GM12878 (cell line): ENCODE results near the gene C20orf144. TPM values are rescaled to one million over a fixed set of nuclear protein-coding genes. Genes with fewer than 3 reads are reported as not detected.

Experiments
- ATAC-seq: fragments of 200-7000 bp; cut with Tn5 transposase; 3 replicates; pipeline ENCODE4 v1.9.1; 2020; ENCODE audit warnings: mild to moderate bottlenecking, moderate library complexity
- BruUV-seq: library from RNA; stranded (reverse); fragments of 400-500 nt; replicated peaks from 2 replicates; lab custom pipeline; 2021; lab: Mats Ljungman, UMichigan
- CTCF ChIA-PET: fragments of 300-600 bp; sonication (Branson Sonifier 250); formaldehyde crosslinking; extraction: SDS; loops from one replicate; lab custom pipeline; 2021; ENCODE audit warnings: inconsistent platforms; lab: Yijun Ruan, JAX
- POLR2A ChIA-PET: fragments of 350-600 bp; formaldehyde crosslinking; extraction: SDS; loops from one replicate; lab custom pipeline; 2021; ENCODE audit warnings: inconsistent platforms; lab: Charles Lee
- RAD21 ChIA-PET: fragments of 300-600 bp; sonication (Branson Sonifier 250); formaldehyde crosslinking; loops from one replicate; lab custom pipeline; 2023; ENCODE audit warnings: antibody characterized with exemption; ENCODE audit not compliant: unreplicated experiment; lab: Charles Lee
- SMC1A ChIA-PET: fragments of 300-600 bp; sonication (Branson Sonifier 250); formaldehyde crosslinking; loops from one replicate; lab custom pipeline; 2023; ENCODE audit not compliant: unreplicated experiment, uncharacterized antibody; lab: Charles Lee
- DNase-seq: peaks from one replicate; pipeline ENCODE4 v3.0.0-alpha.2; 2011; ENCODE audit warnings: low read depth, low spot score
- FAIRE-seq: peaks from 3 replicates; lab custom pipeline; 2011; peaks lifted over from hg19 to GRCh38; lab: Jason Lieb, UNC
- H2AFZ ChIP-seq: 2 replicates; pipeline ENCODE4 v1.6.0; 2011; ENCODE audit warnings: low read depth, low read length, control low read depth; ENCODE audit not compliant: control insufficient read depth
- H3K27ac ChIP-seq: 2 replicates; pipeline ENCODE4 v1.5.1; 2011; ENCODE audit warnings: control low read depth; ENCODE audit not compliant: control insufficient read depth, insufficient read depth
- H3K27me3 ChIP-seq, 2 experiments: replicated peaks in 1 of 2; 2 replicates each; pipeline versions ENCODE4 v1.6.0 to v1.6.1; 2011; ENCODE audit warnings: low read length in 1 of 2; ENCODE audit not compliant: control insufficient read depth in 2 of 2, insufficient read depth in 2 of 2
- H3K36me3 ChIP-seq, 2 experiments: 2 replicates each; pipeline ENCODE4 v1.5.1; 2011; ENCODE audit warnings: low read length in 1 of 2; ENCODE audit not compliant: control insufficient read depth in 2 of 2, insufficient read depth in 2 of 2
- H3K4me1 ChIP-seq: 2 replicates; pipeline ENCODE4 v1.6.1; 2011; ENCODE audit warnings: mild to moderate bottlenecking, low read length, moderate library complexity, mixed read lengths; ENCODE audit not compliant: control insufficient read depth, insufficient read depth
- H3K4me2 ChIP-seq: 2 replicates; pipeline ENCODE4 v1.6.0; 2011; ENCODE audit warnings: control low read depth; ENCODE audit not compliant: control insufficient read depth, insufficient read depth
- H3K4me3 ChIP-seq: fragments of 200-600 bp; sonication (generic); 2 replicates; pipeline ENCODE4 v1.5.1; 2016
- H3K79me2 ChIP-seq: 2 replicates; pipeline ENCODE4 v1.6.0; 2011; ENCODE audit warnings: low read length; ENCODE audit not compliant: control insufficient read depth, insufficient read depth
- H3K9ac ChIP-seq: 2 replicates; pipeline ENCODE4 v1.8.0; 2011; ENCODE audit warnings: low read length, control low read depth, mixed read lengths; ENCODE audit not compliant: control insufficient read depth, insufficient read depth
- H3K9me3 ChIP-seq: replicated peaks from 3 replicates; pipeline ENCODE4 v1.5.1; 2011; ENCODE audit warnings: mild to moderate bottlenecking, low read length; ENCODE audit not compliant: control insufficient read depth, insufficient read depth
- H4K20me1 ChIP-seq: 2 replicates; pipeline ENCODE4 v1.6.0; 2011; ENCODE audit not compliant: control insufficient read depth, insufficient read depth
- CHD2 ChIP-seq: IDR thresholded peaks from 2 replicates; pipeline ENCODE4 v1.6.1; 2011; ENCODE audit warnings: low read depth, low read length, improper control_type of control experiment, borderline replicate concordance
- GATAD2B ChIP-seq: fragments of 450-650 bp; conservative IDR thresholded peaks from 2 replicates; pipeline ENCODE4 v1.6.1; 2017; ENCODE audit warnings: low read depth, mild to moderate bottlenecking, moderate library complexity
- MLLT1 ChIP-seq: fragments of 450-650 bp; IDR thresholded peaks from 2 replicates; pipeline ENCODE4 v1.6.1; 2016; ENCODE audit warnings: mild to moderate bottlenecking
- WGBS: methylation state at CpG from one replicate; pipeline ENCODE4 v1.1.6; 2016; ENCODE audit warnings: low lambda C conversion rate; ENCODE audit not compliant: insufficient replicate concordance, insufficient coverage; ENCODE audit errors: missing lambda C conversion rate; 5-methylcytosine and 5-hydroxymethylcytosine counted together
- in situ Hi-C: fragments of 300-500 bp; cut with MboI; formaldehyde crosslinking; loops from 9 replicates; pipeline ENCODE4 v1.14.3; 2018; ENCODE audit warnings: mixed read lengths
- intact Hi-C: fragments of 100-400 bp; cut with micrococcal nuclease; formaldehyde crosslinking; loops from one replicate; pipeline ENCODE4 v1.14.2; 2022; ENCODE audit not compliant: unreplicated experiment
- polyA plus RNA-seq, 11 experiments: library from polyadenylated mRNA; depleted of rRNA in 4 of 11; unstranded in 6 of 11; stranded (reverse) in 5 of 11; fragments of >200 nt; fragmentation: Nextera tagmentation in 4 of 11; fragmentation: Illumina TruSeq in 1 of 11; extraction: Ambion mirVana in 4 of 11; extraction: Trizol in 1 of 11; gene quantifications; 1 replicate in 1 of 11; 2 replicates in 10 of 11; pipeline versions ENCODE4 v1.2.1 to v1.2.3, GENCODE V29; 2011 to 2016; ENCODE audit warnings: inconsistent platforms in 2 of 11, missing spikeins in 2 of 11, low read depth in 1 of 11
- total RNA-seq, 4 experiments: library from RNA; depleted of rRNA in 3 of 4; stranded (reverse); fragments of >200 nt in 3 of 4; fragmentation: Illumina TruSeq in 1 of 4; extraction: Trizol in 1 of 4; gene quantifications; 2 replicates each; pipeline versions ENCODE4 v1.2.1 to v1.2.3, GENCODE V29; 2013 to 2021
- TF ChIP-seq, protein P1 (sequence below): fragments of 450-650 bp; IDR thresholded peaks from 2 replicates; pipeline ENCODE4 v1.6.1; 2017; ENCODE audit warnings: mild to moderate bottlenecking
- TF ChIP-seq, protein P2 (sequence below): fragments of 450-650 bp; IDR thresholded peaks from 2 replicates; pipeline ENCODE4 v1.6.1; 2016; ENCODE audit warnings: mild to moderate bottlenecking, moderate library complexity, borderline replicate concordance

The C20orf144 gene
- total and polyA plus RNA-seq, 10 of the 15 experiments (the other 5 are each of a cell fraction or from before 2014, with no cell fraction given): 0.04 to 0.62 (median 0.23) TPM; not detected in 2

DNA sequence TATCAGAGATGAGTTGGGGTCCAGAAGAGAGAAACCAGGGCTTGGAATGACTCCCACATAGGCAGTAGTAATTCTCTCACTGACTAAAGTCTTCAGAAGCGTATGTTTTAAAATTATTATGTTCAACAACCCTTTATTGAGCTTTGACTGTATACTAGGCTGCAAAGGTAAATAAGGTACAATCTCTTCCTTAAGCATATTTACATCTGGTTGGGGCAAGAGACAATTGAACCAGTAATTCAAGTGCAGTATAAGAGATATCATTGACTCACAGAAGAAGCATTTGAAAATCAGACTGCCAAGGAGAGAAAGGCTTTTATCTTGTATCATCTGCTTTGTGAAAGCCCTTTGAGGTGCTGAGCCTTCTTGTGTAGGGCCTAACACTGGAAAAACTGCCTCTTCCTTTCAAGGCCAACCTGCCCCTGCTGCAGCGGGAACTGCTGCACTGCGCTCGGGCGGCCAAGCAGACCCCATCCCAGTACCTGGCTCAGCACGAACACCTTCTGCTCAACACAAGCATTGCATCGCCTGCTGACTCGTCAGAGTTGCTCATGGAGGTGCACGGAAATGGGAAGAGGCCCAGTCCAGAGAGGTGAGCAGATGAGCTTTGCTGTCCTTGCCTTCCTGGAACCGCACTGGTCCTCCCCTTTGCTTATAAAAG is 39.3 kb upstream of the C20orf144 start:
- no peaks in the 10 kb centered on the region for H4K20me1 ChIP-seq
- H3K9ac ChIP-seq: no peak overlapping the region
- TF ChIP-seq, protein P1, sequence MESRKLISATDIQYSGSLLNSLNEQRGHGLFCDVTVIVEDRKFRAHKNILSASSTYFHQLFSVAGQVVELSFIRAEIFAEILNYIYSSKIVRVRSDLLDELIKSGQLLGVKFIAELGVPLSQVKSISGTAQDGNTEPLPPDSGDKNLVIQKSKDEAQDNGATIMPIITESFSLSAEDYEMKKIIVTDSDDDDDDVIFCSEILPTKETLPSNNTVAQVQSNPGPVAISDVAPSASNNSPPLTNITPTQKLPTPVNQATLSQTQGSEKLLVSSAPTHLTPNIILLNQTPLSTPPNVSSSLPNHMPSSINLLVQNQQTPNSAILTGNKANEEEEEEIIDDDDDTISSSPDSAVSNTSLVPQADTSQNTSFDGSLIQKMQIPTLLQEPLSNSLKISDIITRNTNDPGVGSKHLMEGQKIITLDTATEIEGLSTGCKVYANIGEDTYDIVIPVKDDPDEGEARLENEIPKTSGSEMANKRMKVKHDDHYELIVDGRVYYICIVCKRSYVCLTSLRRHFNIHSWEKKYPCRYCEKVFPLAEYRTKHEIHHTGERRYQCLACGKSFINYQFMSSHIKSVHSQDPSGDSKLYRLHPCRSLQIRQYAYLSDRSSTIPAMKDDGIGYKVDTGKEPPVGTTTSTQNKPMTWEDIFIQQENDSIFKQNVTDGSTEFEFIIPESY: no peak
- TF ChIP-seq, protein P2, sequence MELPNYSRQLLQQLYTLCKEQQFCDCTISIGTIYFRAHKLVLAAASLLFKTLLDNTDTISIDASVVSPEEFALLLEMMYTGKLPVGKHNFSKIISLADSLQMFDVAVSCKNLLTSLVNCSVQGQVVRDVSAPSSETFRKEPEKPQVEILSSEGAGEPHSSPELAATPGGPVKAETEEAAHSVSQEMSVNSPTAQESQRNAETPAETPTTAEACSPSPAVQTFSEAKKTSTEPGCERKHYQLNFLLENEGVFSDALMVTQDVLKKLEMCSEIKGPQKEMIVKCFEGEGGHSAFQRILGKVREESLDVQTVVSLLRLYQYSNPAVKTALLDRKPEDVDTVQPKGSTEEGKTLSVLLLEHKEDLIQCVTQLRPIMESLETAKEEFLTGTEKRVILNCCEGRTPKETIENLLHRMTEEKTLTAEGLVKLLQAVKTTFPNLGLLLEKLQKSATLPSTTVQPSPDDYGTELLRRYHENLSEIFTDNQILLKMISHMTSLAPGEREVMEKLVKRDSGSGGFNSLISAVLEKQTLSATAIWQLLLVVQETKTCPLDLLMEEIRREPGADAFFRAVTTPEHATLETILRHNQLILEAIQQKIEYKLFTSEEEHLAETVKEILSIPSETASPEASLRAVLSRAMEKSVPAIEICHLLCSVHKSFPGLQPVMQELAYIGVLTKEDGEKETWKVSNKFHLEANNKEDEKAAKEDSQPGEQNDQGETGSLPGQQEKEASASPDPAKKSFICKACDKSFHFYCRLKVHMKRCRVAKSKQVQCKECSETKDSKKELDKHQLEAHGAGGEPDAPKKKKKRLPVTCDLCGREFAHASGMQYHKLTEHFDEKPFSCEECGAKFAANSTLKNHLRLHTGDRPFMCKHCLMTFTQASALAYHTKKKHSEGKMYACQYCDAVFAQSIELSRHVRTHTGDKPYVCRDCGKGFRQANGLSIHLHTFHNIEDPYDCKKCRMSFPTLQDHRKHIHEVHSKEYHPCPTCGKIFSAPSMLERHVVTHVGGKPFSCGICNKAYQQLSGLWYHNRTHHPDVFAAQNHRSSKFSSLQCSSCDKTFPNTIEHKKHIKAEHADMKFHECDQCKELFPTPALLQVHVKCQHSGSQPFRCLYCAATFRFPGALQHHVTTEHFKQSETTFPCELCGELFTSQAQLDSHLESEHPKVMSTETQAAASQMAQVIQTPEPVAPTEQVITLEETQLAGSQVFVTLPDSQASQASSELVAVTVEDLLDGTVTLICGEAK: no peak
- TF ChIP-seq GATAD2B (no peak), CHD2 (no peak), MLLT1 (no peak)
- peaks cover 2 to 3% of the 10 kb centered on the region in 2 experiments; a peak in 3 of 4 replicates for H3K36me3 ChIP-seq
- H3K4me2 ChIP-seq: no peak overlapping the region
- no peaks in the 10 kb centered on the region for H3K27me3 ChIP-seq
- intact Hi-C loops (no loop called here), in situ Hi-C loops (no loop called here)
- no peak overlapping the region for H3K27ac ChIP-seq
- BruUV-seq: no TSS peak
- CTCF ChIA-PET: no interaction called here
- POLR2A ChIA-PET: no interaction called here
- no peaks in the 10 kb centered on the region for H3K4me1 ChIP-seq
- ATAC-seq (no peak), DNase-seq (no peak), FAIRE-seq (no peak)
- WGBS: 96% methylated on average over 10 of the region's 10 CpGs
- H3K9me3 ChIP-seq: no peaks in the 10 kb centered on the region
- no peak overlapping the region for H2AFZ ChIP-seq
- H3K79me2 ChIP-seq: no peaks in the 10 kb centered on the region
- no peak overlapping the region for H3K4me3 ChIP-seq
- SMC1A ChIA-PET: interaction anchor here (0.8 kb wide), 1 partner anchor 90 kb away, joined by 3 read pairs; no protein-coding TSS in a partner anchor
- RAD21 ChIA-PET: no interaction called here
